GM21825 (cell line): ENCODE results near the gene DLL1.

Experiments
- ATAC-seq: cut with Tn5 transposase; IDR thresholded peaks from one replicate; pipeline ENCODE4 v1.9.1; 2021; ENCODE audit warnings: mild to moderate bottlenecking, moderate library complexity; ENCODE audit not compliant: unreplicated experiment

The DLL1 gene

GRCh38 chr6:170283212-170284081 lies 7.4 kb downstream of the DLL1 start:
- ATAC-seq = no peak

GRCh38 chr6:170282512-170283158 lies 8.2 kb downstream of the DLL1 start:
- ATAC-seq = no peak

- ATAC-seq = no peak
These were observed 9.3 kb downstream of the DLL1 start for GRCh38 chr6:170281331-170282292.

GRCh38 chr6:170280689-170281045 lies 10.2 kb downstream of the DLL1 start:
- no peak for ATAC-seq

- peak; percentile 43 for ATAC-seq
These were observed 10.7 kb downstream of the DLL1 start for GRCh38 chr6:170279977-170280688.

- no peak for ATAC-seq
These were observed 11.5 kb downstream of the DLL1 start for GRCh38 chr6:170279426-170279825.

GRCh38 chr6:170278743-170279094 lies 12.2 kb downstream of the DLL1 start:
- no peak for ATAC-seq

GRCh38 chr6:170277893-170278742 lies 12.8 kb downstream of the DLL1 start:
- no peak for ATAC-seq

GRCh38 chr6:170276369-170277057 lies 14.4 kb downstream of the DLL1 start:
- no peak for ATAC-seq

- ATAC-seq = no peak
These were observed 15.9 kb downstream of the DLL1 start for GRCh38 chr6:170274713-170275560.

GRCh38 chr6:170273681-170274080 lies 17.2 kb downstream of the DLL1 start:
- no peak for ATAC-seq

- ATAC-seq = no peak
These were observed 17.7 kb downstream of the DLL1 start for GRCh38 chr6:170273191-170273590.

- ATAC-seq = no peak
These were observed 18.4 kb downstream of the DLL1 start for GRCh38 chr6:170272341-170273065.

GRCh38 chr6:170271771-170272314 lies 19.0 kb downstream of the DLL1 start:
- ATAC-seq = peak; percentile 89

- no peak for ATAC-seq
These were observed 19.8 kb downstream of the DLL1 start for GRCh38 chr6:170270984-170271593.

GRCh38 chr6:170269846-170270541 lies 20.9 kb downstream of the DLL1 start:
- no peak for ATAC-seq
